ENCODE data around the gene MSI1. TPM values are rescaled to one million over a fixed set of nuclear protein-coding genes. Genes with fewer than 3 reads are reported as not detected.

The MSI1 gene
- total RNA-seq, 2 experiments from 2014 or later = not detected

- Histone ChIP-seq H2AFZ (ENCODE audit: low read length) (no peak overlapping the region), H3K4me1 (ENCODE audit: insufficient read depth, low read length, poor library complexity, severe bottlenecking) (no peaks in the 10 kb centered on the region), H3K27ac (ENCODE audit: low read depth, low read length, poor library complexity, severe bottlenecking) (no peak overlapping the region), H3K9me3 (ENCODE audit: low read length) (no peaks in the 10 kb centered on the region), H4K20me1 (ENCODE audit: insufficient read depth, low read length) (no peaks in the 10 kb centered on the region), H3K36me3 (ENCODE audit: insufficient read depth, low read length) (no peaks in the 10 kb centered on the region), H3K79me2 (ENCODE audit: insufficient read depth, low read depth, low read length) (no peaks in the 10 kb centered on the region), H3K4me2 (ENCODE audit: low read length) (no peak overlapping the region), H3K4me3 (ENCODE audit: low read depth, low read length, poor library complexity, severe bottlenecking) (no peak overlapping the region), H3K9me2 (ENCODE audit: insufficient read depth, low read length) (no peaks in the 10 kb centered on the region)
- intact Hi-C loops (cut with micrococcal nuclease; ENCODE audit: unreplicated experiment) = no loop called here
- no peak for DNase-seq (ENCODE audit: low spot score)
- CTCF ChIA-PET (ENCODE audit: unreplicated experiment) = interaction anchor here (1.3 kb wide), 1 partner anchor 10 kb away, joined by 3 read pairs; no protein-coding TSS in a partner anchor
- TF ChIP-seq EZH2phosphoT487 (IDR thresholded peaks at IDR 0.05; ENCODE audit: borderline replicate concordance, low read depth, low read length) = no peak
- no TSS peak for BruUV-seq (replicated peaks)
- POLR2A ChIA-PET = interaction anchor here (1.1 kb wide), 1 partner anchor 49 kb away, joined by 5 read pairs; no protein-coding TSS in a partner anchor
Measured at GRCh38 chr12:120366341-120366705, 2.6 kb downstream of the MSI1 start.

GRCh38 chr12:120365675-120366340 lies 3.2 kb downstream of the MSI1 start:
- Histone ChIP-seq H3K9me2 (ENCODE audit: insufficient read depth, low read length) (no peaks in the 10 kb centered on the region), H3K27ac (ENCODE audit: low read depth, low read length, poor library complexity, severe bottlenecking) (no peak overlapping the region), H3K4me3 (ENCODE audit: low read depth, low read length, poor library complexity, severe bottlenecking) (no peak overlapping the region), H2AFZ (ENCODE audit: low read length) (no peak overlapping the region), H4K20me1 (ENCODE audit: insufficient read depth, low read length) (no peaks in the 10 kb centered on the region), H3K79me2 (ENCODE audit: insufficient read depth, low read depth, low read length) (no peaks in the 10 kb centered on the region), H3K36me3 (ENCODE audit: insufficient read depth, low read length) (no peaks in the 10 kb centered on the region), H3K4me1 (ENCODE audit: insufficient read depth, low read length, poor library complexity, severe bottlenecking) (no peaks in the 10 kb centered on the region), H3K4me2 (ENCODE audit: low read length) (no peak overlapping the region), H3K9me3 (ENCODE audit: low read length) (no peaks in the 10 kb centered on the region)
- no peak for DNase-seq (ENCODE audit: low spot score)
- TF ChIP-seq CTCF (conservative IDR thresholded peaks at IDR 0.05; ENCODE audit: low read length) = no peak
- TF ChIP-seq EZH2phosphoT487 (IDR thresholded peaks at IDR 0.05; ENCODE audit: borderline replicate concordance, low read depth, low read length) = no peak
- no TSS peak for BruUV-seq (replicated peaks)
- intact Hi-C loops (cut with micrococcal nuclease; ENCODE audit: unreplicated experiment) = no loop called here
- ChIA-PET CTCF (ENCODE audit: unreplicated experiment) (no interaction called here), POLR2A (no interaction called here)

- POLR2A ChIA-PET = no interaction called here
- no peak overlapping the region for H3K27ac ChIP-seq (ENCODE audit: low read depth, low read length, poor library complexity, severe bottlenecking)
- no peaks in the 10 kb centered on the region for H3K9me2 ChIP-seq (ENCODE audit: insufficient read depth, low read length)
- no peaks in the 10 kb centered on the region for H3K36me3 ChIP-seq (ENCODE audit: insufficient read depth, low read length)
- TF ChIP-seq CTCF (conservative IDR thresholded peaks at IDR 0.05; ENCODE audit: low read length) (no peak), EZH2phosphoT487 (IDR thresholded peaks at IDR 0.05; ENCODE audit: borderline replicate concordance, low read depth, low read length) (no peak)
- no peaks in the 10 kb centered on the region for H4K20me1 ChIP-seq (ENCODE audit: insufficient read depth, low read length)
- H3K4me1 ChIP-seq (ENCODE audit: insufficient read depth, low read length, poor library complexity, severe bottlenecking) = no peaks in the 10 kb centered on the region
- no peak overlapping the region for H3K4me3 ChIP-seq (ENCODE audit: low read depth, low read length, poor library complexity, severe bottlenecking)
- H2AFZ ChIP-seq (ENCODE audit: low read length) = no peak overlapping the region
- BruUV-seq (replicated peaks) = no TSS peak
- no peaks in the 10 kb centered on the region for H3K9me3 ChIP-seq (ENCODE audit: low read length)
- DNase-seq (ENCODE audit: low spot score) = no peak
- intact Hi-C loops (cut with micrococcal nuclease; ENCODE audit: unreplicated experiment) = no loop called here
- H3K79me2 ChIP-seq (ENCODE audit: insufficient read depth, low read depth, low read length) = no peaks in the 10 kb centered on the region
- no peak overlapping the region for H3K4me2 ChIP-seq (ENCODE audit: low read length)
- CTCF ChIA-PET (ENCODE audit: unreplicated experiment) = no interaction called here
Measured at GRCh38 chr12:120364487-120364886, 4.5 kb downstream of the MSI1 start.

Measured in OCI-LY7 (cell line).